PFSK-1 (cell line): ENCODE data around the gene AUH. TPM values are rescaled to one million over a fixed set of nuclear protein-coding genes. Genes with fewer than 3 reads are reported as not detected.

ENCODE experiments used
- FOXP2 ChIP-seq: optimal IDR thresholded peaks from 2 replicates; pipeline ENCODE3; 2011; ENCODE audit warnings: borderline replicate concordance, control low read depth, inconsistent platforms; ENCODE audit not compliant: insufficient read depth; ENCODE audit errors: extremely low read length, extremely low read depth
- POLR2AphosphoS5 ChIP-seq: IDR thresholded peaks from 2 replicates; pipeline ENCODE4 v1.6.1; 2012; ENCODE audit warnings: low read depth, mild to moderate bottlenecking, control low read depth, low read length, moderate library complexity
- REST ChIP-seq, 2 experiments: IDR thresholded peaks; 2 replicates each; pipeline versions ENCODE4 v1.6.1 to v1.8.0; 2011 to 2012; ENCODE audit warnings: low read depth in 2 of 2, low read length in 2 of 2, control low read depth in 1 of 2, inconsistent platforms in 1 of 2, mild to moderate bottlenecking in 1 of 2, moderate library complexity in 1 of 2; ENCODE audit not compliant: insufficient read depth in 1 of 2
- SIN3A ChIP-seq: IDR thresholded peaks from 2 replicates; pipeline ENCODE4 v1.6.1; 2012; ENCODE audit warnings: mild to moderate bottlenecking, low read length, moderate library complexity, borderline replicate concordance; ENCODE audit not compliant: insufficient read depth
- TAF1 ChIP-seq: IDR thresholded peaks from 2 replicates; pipeline ENCODE4 v1.6.1; 2012; ENCODE audit warnings: low read length, control low read depth, borderline replicate concordance; ENCODE audit not compliant: insufficient read depth
- polyA plus RNA-seq: library from polyadenylated mRNA; unstranded; fragments of >200 nt; gene quantifications from one replicate; pipeline ENCODE4 v1.2.1, GENCODE V29; 2012; ENCODE audit warnings: low read depth, missing spikeins; ENCODE audit not compliant: insufficient read length

AUH gene
- 8.1 TPM for polyA plus RNA-seq

GRCh38 chr9:91361291-91362050, at the start of gene AUH:
Gene AUH, minus strand, starts transcription at chr9:91361918. Its CDS starts 29 bp downstream, at chr9:91361889.
- TF ChIP-seq REST (IDR thresholded peaks at IDR 0.05; ENCODE audit: insufficient read depth in 1 of 2, low read depth in 2 of 2, low read length in 2 of 2) (no peak), SIN3A (no peak), FOXP2 (peak; percentile 94), POLR2AphosphoS5 (no peak), TAF1 (peak; percentile 59; the same call in 1 of the 2 replicates)

- TF ChIP-seq TAF1: no peak
- TF ChIP-seq FOXP2: no peak
- TF ChIP-seq REST (IDR thresholded peaks at IDR 0.05; ENCODE audit: insufficient read depth in 1 of 2, low read depth in 2 of 2, low read length in 2 of 2): no peak
- TF ChIP-seq POLR2AphosphoS5: no peak
- TF ChIP-seq SIN3A: no peak
Observed at GRCh38 chr9:91411096-91411771, 49.5 kb upstream of the AUH start.

GRCh38 chr9:91410161-91410560, 48.4 kb upstream of the AUH start:
- TF ChIP-seq FOXP2 (no peak), SIN3A (no peak), POLR2AphosphoS5 (no peak), REST (IDR thresholded peaks at IDR 0.05; ENCODE audit: insufficient read depth in 1 of 2, low read depth in 2 of 2, low read length in 2 of 2) (no peak), TAF1 (no peak)

- no peak for TF ChIP-seq TAF1
- TF ChIP-seq FOXP2: no peak
- TF ChIP-seq POLR2AphosphoS5: no peak
- TF ChIP-seq SIN3A: no peak
- no peak for TF ChIP-seq REST (IDR thresholded peaks at IDR 0.05; ENCODE audit: insufficient read depth in 1 of 2, low read depth in 2 of 2, low read length in 2 of 2)
Observed at GRCh38 chr9:91408475-91408874, 46.8 kb upstream of the AUH start.
